LoVo (cell line): ENCODE data around the gene TSHR.
"Not testable (repeated sequence)": the region's sequence is repeated elsewhere in the genome, so short reads cannot be mapped to it uniquely, and the experiment has no call there.

Source experiments
- DNase-seq: peaks from one replicate; pipeline ENCODE4 v3.0.0-alpha.2; 2016; ENCODE audit warnings: low spot score

Gene TSHR

GRCh38 chr14:80955416-80955941 lies at the start of gene TSHR:
TSS of gene TSHR (plus strand) at chr14:80955621. CDS start at chr14:80955681, 60 bp downstream.
- no peak for DNase-seq

GRCh38 chr14:80906336-80906735 lies 49.1 kb upstream of the TSHR start:
- DNase-seq = no peak

- no peak for DNase-seq
Observed at GRCh38 chr14:80906946-80907345, 48.5 kb upstream of the TSHR start.

- DNase-seq = not testable (repeated sequence)
Observed at GRCh38 chr14:80912013-80912412, 43.4 kb upstream of the TSHR start.

DNA sequence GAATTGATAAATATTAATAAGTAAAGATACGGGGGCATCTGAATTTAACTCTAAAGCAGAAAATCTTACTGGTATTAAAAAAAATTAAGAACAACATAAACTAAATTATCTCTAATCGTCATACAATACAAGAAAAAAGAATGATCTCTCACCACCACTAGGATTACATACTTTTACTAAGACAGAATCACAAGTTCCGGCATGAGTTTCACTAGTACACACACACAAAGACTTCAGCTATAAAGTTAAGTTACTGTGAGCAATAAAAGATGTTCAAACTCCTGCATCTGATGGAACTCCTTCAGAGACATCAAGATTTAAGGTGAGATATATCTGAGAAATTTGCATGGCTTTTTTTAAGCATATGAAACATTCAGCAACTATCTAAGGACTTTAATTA lies 35.8 kb upstream of the TSHR start:
- no peak for DNase-seq

- no peak for DNase-seq
Observed at GRCh38 chr14:80923368-80923767, 32.1 kb upstream of the TSHR start.

DNA sequence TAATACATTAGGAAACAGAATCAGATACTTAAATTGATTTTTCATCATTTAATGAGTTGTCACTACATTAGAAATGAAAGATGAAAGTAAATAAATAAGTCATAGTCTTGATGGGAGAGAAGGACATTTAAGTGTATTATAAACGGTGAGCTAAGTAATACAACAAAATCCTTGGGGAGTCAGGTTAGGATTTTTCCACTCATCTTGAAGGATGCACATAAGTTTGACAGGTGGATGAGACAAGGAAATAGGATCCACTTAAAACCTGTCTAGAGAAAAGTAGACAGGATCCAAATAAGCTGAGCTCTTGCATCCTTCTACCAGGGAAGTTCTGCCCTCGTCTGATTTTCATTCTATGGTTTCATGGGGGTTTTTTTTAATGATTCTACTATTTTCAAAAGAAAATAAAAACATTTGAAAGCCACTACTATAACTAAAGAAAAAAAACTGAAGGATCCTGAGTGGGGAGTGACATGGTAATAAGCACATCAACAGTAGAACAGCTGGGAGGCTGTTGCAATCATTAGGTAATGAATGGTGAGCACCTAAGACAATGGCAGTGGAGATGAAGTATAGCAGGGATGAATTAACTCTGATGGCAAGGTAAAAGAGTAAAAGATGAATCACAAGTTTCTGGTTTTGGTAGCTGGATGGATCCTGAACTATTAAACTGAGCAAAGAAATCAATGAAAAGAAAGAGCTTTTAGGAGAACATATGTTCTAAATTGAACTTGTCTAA lies 30.9 kb upstream of the TSHR start:
- no peak for DNase-seq

- no peak for DNase-seq
Observed at GRCh38 chr14:80926397-80927082, 28.9 kb upstream of the TSHR start.

- DNase-seq = no peak
Observed at GRCh38 chr14:80927083-80927989, 28.1 kb upstream of the TSHR start.

- DNase-seq = no peak
Observed at GRCh38 chr14:80930095-80930494, 25.3 kb upstream of the TSHR start.

DNA sequence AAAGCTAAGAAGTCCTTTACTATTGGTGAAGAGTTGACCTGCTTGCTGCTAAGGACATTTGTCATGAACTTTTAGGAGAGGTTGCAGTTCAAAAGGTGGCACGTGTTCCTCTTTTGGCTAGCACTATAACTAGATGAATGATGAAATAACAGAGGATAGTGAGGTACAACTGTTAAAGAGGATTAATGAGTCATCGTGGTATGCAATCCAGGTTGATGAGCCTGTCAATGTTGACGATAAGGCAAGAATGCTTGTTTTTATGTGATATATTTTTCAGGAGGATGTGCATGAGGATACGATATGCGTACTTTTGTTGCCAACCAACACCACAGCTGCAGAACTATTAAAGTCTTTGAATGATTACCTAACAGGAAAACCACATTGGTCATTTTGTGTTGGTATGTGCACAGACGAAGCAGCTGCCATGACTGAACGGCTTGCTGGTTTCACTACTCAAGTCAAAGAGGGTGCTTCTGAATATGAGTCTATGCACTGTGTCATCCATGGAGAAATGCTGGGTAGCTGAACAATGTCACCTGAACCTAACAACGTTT lies 24.5 kb upstream of the TSHR start:
- DNase-seq = peak; percentile 52

GRCh38 chr14:80933282-80933681 lies 22.1 kb upstream of the TSHR start:
- no peak for DNase-seq

DNA sequence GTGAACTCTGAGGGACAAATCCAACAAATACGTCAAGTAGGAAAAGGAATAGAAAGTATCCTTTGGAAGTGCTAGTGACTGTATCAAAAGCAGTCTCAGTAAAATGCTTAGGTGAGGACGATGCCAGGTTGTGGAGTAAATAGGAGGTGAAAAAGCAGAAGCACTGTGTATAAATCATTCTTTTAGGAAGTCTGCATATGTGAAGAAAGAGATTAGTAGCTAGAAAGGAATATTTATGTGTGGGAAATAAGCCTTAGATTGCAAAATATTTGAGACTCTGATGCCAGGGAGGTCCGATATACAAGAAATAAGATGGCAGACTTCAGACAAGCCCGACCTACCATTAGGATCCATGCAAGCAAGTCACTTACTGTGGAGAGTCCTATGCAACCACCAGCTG lies 21.7 kb upstream of the TSHR start:
- no peak for DNase-seq

DNA sequence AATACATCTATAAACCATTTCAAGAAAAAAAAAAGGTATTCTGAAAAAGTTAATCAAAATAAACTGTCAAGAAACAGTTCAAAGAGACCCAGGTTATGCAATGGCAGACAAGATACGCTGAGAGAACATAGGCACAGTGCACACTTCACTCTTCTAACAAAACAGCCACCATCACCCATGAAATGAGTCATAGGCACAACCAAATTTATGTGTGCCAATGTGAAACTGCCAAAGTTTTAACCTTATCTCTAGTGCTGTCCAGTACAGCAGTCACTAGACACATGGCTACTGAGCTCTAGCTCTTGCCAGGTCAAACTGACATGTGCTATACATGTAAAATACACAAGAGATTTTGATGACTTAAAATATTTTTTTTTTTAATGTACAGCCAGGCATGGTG lies 15.3 kb upstream of the TSHR start:
- no peak for DNase-seq

DNA sequence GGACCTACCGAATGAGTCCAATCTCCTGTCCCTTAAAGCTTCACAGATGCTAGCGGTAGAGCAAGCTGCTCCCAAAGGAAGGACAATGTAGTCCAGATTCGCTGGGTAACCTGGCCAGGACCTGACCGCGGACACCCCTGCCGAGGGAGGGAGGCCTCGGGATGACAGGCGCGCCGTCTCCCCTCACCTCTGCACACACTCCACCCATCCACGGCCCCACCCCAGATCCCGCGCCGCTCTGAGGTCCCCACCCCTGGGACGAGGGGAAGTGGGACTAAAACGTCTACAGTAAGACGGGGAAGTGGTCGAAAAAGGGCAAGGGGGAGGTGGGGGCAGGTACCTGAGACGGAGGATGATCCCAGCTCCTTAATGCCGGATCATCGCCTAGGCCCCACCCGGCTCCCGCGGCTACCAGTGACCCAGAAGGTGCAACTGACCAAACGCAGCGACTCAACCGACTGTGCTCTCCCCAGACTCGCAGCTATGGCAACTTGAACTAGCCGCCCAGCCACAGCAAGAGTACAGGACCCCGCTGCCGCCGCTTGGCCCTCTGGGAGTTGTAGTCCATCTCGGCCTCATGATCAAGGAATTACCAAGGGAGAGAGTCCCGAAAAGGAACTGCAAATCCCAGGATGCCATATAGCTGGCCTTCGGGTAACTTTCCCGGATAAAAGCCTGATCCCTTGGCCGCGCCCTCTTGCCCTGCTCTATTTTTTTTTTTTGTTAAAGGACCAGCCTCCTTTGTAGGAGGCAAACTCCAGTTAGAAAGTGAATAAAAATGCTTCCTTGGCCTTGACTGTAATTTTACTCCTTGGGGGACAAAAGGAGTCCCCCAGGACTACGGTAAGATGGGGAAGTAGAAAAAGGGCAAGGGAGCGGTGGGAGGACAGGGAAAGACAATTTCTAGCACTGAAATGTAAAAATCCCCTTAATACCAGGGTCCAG lies 13.9 kb upstream of the TSHR start, which contains the start of gene CEP128:
Gene CEP128, minus strand, starts transcription at position 498 of the 945 bp plus-strand sequence.
- peak; percentile 97 for DNase-seq

DNA sequence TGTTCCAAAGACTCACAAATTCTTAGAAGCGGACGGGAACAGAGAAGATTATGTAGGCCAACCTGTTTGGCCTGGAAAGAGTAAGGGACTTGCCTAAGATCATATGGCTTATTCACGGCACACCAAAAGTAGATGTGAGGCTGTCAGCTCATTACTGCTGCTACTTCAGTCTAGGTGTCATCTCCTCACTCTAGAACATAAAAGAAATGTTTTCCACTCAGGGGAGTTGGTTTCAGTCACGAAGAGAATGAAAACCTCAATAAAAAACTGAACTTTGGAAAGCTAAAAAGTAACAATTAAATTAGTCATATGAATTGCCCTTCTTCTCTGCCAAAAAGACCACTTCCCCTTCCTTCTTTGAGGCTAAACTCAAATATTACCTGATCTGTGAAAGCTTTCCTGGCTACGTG lies 13.2 kb upstream of the TSHR start:
- DNase-seq = no peak

- DNase-seq = no peak
Observed at GRCh38 chr14:80944861-80945617, 10.4 kb upstream of the TSHR start.

GRCh38 chr14:80946187-80946586 lies 9.2 kb upstream of the TSHR start:
- no peak for DNase-seq

DNA sequence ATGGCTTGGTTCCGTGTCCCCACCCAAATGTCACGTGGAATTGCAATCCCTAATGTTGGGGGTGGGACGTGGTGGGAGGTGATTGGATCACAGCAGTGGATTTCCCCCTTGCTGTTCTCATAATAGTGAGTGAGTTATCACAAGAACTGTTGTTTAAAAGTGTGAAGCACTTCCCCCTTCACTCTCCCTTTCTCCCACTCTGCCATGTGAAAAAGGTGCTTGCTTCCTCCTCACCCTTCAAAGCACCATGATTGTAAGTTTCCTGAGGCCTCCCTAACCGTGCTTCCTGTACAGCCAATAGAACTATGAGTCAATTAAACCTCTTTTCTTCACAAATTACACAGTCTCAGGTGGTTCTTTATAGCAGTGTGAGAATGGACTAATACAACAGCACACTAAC lies 8.6 kb upstream of the TSHR start:
- no peak for DNase-seq

- no peak for DNase-seq
Observed at GRCh38 chr14:80948291-80948690, 7.1 kb upstream of the TSHR start.
